ENCODE results near the gene GEMIN2. TPM values are rescaled to one million over a fixed set of nuclear protein-coding genes. Genes with fewer than 3 reads are reported as not detected.

The GEMIN2 gene
- total RNA-seq, 2 donors from 2014 or later: 12.6 to 14.7 TPM

Other genes with a start within 250 kb of the GEMIN2 start
- gene SEC23A, start 11.1 kb upstream of the GEMIN2 start, total RNA-seq: 10 to 100 TPM; 59.8 to 66.5 TPM
- gene TRAPPC6B, start 56.0 kb downstream of the GEMIN2 start, total RNA-seq: 10 to 100 TPM; 13.8 to 15.2 TPM
- gene PNN, start 60.9 kb downstream of the GEMIN2 start, total RNA-seq: 100 to 1,000 TPM; 110 to 119 TPM
- gene MIA2, start 119.6 kb downstream of the GEMIN2 start, total RNA-seq: 10 to 100 TPM; 22.2 to 23.4 TPM